ENCODE measurements around the gene MFNG.

MFNG gene

DNA sequence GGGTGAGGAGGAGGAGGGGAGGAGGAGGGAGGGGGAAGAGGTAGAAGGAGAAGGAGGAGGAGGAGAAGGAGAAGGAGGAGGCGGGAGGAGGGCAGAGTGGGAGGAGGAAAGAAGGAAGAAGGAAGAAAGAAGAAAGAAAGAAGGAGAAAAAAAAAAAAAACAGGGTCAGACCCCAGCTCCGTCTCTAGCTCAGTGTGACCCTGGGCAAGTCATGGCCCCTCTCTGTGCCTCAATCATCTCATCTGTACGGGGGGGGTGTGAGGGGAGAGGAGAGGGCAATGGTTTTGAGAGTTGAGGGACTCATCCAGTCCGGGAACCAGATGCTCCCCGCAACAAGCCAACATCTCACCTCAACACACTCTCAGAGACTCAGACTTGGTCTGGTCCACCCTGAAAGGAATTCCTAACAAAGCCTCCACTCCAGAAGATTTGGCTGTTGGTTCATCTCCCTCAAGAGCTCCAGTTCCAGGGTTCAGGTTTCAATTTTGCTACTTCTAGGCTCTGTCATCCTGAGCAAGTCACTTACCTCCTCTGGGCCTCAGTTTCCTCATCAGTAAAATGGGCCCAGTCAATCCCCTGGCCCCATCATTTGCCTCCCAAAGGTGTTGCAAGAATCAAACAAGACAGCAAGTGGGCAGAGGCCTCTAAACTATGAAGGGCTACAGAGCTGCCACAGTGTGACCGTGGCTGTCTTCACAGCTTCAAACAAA, 25.4 kb upstream of the MFNG start:
- no peak for DNase-seq

DNA sequence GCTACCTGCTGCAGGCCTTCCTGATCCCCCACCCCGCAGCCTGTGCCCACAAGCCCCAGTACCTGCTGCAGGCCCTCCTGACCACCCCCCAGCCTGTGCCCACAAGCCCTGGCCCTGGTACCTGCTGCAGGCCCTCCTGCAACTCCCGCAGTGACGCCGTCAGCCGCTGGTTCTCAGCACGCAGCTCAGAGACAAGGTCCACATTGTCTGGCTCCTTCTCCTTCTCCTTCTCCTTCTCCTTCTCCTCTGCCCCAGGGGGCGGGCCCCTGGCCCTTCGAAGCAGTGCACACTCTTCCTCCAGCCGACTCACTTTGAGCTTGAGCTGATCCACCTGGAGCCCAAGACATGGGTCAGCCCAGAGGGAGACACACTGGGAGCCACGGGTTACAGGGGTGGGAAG, 23.9 kb upstream of the MFNG start:
- DNase-seq: no peak

DNA sequence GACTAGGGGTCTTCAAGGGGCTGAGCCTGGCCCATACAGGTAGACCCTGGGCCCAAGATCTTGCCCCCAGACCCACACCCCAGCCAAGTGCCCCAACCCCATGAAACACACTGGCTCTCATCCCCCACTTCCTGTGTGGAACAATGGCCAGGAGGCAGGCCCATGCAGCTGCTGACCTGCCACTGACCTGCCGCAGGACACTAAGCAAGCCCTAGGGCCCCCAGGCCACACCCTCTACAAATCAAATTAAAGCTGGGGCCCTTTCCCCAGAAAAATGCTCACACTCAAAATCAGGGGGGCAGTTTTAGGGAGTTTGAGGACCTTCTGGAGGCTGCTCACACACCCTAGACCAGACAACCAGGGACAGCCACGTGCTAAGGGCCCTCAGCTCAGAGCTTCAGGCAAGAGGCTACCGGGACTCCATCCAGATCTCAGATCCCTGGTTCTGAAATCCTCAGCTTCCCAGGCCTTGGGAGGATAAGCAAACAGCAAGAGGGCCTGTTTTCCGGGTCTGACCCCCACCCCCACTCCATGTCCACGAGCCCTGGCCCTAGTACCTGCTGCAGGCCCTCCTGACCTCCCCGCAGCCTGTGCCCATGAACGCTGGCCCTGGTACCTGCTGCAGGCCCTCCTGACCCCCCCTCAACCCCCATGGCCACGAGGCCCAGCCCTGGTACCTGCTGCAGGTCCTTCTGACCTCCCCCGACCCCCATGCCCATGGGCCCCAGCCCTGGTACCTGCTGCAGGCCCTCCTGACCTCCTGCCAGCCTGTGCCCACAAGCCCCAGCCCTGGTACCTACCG, 23.1 kb upstream of the MFNG start:
- no peak for DNase-seq

DNA sequence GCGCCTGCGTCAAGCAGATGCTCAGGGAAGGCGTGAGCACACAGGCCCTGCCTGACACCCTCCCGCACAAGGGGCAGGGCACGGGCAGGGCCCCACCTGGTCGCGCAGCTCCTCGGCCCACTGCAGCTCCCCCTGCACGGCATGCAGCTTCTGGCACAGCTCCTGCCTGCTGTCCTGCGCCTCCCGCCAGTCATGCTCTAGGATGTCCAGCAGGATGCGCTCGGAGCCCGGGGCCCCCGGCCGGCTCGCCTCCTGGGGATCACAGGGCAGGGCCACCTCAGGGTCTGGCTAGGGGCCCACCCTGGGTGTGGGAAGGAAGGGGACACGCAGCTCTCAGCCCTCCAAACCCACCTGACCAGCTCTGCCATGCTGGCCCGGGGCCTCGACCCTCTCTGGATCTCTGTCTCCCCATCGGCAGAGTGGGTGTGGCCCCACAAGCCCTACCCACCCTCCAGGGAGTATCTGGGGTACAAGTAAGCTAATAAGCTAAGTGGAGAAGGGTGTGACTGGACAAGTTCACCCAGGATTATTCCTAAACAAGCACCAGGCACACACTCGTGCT, 22.3 kb upstream of the MFNG start:
- no peak for DNase-seq

DNA sequence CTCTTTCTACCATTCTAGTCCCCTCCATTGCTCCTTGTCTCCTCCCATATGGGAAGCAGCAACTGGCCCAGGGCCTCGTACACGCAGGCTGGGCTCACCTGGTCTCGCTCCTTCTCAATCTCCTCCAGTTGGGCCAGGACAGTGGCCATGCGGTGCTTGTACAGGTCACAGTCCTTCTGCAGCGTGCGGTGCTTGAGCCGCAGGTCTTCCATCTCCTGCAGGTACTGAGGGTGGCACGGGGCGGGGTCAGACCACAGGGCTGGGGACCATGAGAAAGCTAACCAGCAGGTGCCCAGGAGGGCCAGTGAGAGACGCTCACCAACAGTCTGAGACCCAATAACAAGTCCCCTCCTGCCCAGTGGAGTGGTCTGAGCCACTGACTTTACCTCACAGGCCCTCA, 21.5 kb upstream of the MFNG start:
- DNase-seq: no peak

DNA sequence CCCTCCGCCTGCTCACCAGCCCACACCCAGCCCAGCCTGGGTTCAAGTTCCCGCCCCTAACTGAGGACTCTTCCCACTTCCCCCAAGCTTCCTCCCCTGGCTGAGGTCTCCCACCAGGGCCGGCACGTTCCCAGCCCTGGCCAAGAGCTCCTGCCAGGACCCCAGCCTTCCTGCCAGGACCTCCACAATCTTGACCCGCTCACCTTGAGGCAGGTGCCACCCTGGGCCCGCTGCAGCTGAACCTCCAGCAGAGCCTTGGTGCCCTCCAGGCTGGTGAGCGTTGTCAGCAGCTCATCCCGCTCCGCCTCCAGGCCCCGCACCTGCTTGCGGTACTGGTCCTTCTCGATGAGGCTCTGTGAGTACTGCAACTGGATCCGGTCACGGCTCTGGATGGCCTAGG, 19.8 kb upstream of the MFNG start:
- no peak for DNase-seq

DNA sequence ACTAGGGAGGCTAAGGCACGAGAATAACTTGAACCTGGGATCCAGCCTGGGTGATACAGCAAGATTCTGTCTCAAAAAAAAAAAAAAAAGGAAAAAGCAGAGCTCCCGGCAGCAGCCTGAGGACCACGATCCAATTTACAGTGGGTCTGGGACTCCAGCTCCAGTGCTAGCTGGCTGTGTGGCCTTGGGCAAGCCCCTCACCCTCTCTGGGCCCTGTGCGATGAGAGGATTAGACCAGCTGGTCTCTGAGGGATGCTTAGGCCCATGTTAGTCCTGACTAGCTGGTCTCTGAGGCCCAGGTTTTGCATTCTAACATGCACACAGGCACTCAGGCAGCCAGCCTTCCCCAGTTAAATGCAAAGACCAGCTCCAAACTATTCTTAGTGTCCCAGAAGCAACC, 19.4 kb upstream of the MFNG start:
- no peak for DNase-seq

DNA sequence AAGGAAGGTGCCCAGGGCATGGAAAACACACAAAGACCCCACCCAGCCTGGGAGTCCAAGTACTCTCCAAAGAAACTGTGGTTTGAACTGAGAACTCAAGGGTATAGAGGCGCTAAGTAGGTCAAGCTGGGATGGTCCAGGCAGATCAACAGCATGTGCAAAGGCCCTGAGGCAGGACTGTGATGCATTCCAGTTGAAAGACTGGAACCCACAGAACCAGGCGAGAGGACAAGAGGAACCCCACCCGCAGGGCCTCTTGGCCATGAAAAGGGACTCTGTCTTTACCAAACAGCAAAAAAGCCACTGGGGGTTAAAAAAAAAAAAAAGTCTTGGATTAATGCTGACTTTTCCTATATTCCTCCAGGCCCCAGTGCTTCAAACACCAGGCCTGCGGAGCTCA, 18.8 kb upstream of the MFNG start:
- no peak for DNase-seq

DNA sequence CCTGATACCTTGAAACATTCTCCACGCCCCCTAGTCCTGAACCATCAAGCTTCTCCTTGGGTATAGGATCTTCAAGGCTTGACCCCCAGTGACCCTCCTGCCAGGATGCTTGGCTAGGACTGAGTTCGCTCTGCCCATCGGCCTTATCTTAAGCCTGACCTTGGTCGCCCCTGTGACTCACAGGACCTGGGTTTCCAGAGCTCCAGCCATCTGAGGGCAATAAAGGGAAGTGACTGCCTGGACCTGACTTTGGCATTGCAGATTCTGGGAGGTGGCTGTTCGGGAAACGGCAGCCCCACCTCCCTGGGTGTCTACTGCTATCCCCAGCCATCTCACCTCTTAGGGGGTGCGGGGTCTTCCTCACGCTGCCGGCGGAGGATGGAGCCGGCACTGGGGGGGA, 17.7 kb upstream of the MFNG start:
- no peak for DNase-seq

DNA sequence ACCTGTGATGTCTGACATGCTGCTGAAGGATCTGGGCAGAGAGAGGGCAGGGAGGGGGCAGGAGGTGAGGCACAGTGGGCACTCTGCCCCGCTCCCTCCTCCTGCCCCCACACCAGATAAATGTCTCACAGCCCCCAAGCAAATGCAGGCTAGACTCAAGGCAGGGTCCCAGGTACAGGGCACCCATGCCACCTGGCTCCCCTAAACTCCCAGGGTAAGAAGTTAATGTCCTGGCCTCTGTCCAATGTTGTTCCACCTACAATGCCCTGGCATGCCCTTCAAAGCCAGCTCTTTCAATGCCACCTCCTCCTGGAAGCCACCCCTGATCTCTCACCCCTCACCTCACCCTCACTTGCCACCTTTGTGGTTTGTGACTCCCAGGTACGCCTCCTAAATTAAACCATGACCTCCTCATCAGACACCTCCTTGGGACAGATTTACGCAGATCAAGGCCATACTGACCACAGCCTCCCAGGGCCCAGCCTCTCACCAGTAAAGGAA, 17.0 kb upstream of the MFNG start:
- DNase-seq: no peak

DNA sequence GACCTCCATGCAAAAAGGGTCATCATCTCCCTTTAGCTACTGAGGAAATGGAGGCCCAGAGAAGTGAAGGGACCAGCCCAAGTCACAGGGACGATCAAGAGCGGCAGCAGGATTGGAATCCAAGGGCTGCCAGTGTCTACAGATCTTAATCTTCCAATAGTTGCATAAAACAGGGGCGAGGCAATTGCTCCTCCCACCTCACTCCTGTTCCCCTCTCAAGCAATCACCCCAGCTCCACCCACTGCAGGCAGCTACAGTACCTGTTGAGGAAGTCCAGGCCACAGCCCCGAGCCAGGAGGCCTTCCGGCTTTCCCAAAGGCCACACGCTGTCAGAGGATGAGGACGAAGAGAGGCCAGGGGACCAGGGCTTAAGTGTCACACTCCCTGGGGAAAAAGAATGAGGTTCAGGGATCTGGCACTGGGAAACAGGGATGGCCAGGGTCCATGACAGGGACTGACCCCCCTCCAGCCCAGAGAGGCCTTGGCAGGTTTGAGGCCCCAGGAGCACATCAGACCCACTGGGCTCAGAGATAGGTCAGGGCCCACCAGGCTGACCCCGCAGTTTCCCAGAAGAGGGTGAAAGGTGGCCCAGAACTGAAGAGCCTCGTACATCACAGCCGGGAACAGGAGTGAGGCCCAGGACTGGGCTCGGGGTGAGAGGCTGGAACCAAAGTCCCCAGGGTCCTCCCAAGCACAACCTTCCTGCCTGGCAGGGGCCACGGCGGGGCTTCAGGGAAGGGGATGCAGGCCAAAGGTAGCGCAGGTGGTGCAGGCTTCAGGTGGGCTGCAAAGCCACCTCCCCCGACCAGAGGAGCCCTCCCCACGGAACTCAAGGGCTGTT, 16.4 kb upstream of the MFNG start:
- peak; percentile 31 for DNase-seq

DNA sequence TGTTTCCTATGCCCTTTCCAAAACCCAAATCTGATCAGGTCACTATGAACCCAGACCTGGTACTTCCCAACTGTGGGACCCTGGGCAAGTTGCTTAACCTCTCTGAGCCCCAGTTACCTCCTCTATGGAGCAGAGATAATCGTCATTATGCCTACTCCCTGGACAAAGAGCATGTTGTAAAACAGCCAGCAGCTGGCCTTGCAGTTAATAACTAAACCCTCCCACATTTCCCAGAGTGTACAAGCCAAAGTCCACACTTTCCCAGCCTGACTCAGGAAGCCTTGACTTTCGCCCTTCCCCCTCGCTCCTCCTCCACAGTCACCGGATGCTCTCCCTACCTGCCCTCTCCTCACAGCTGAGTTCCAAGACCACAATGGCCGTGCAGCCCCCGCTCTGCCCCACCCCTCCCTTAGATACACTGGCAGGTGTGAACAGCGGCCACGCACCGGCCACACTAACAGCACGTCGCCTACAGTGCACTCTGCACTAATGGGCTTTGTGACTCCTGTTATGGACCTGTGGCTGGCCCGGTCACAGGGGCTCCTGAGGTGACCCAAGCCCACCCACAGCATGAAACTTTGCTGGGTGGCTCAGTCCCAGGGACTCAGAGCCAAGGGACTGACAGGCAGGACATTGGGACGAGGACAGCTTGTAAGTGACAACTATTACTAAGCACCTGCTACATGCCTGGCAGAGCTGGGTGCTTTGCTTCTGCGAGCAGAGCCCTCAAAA, 15.6 kb upstream of the MFNG start:
- peak; percentile 94 for DNase-seq

DNA sequence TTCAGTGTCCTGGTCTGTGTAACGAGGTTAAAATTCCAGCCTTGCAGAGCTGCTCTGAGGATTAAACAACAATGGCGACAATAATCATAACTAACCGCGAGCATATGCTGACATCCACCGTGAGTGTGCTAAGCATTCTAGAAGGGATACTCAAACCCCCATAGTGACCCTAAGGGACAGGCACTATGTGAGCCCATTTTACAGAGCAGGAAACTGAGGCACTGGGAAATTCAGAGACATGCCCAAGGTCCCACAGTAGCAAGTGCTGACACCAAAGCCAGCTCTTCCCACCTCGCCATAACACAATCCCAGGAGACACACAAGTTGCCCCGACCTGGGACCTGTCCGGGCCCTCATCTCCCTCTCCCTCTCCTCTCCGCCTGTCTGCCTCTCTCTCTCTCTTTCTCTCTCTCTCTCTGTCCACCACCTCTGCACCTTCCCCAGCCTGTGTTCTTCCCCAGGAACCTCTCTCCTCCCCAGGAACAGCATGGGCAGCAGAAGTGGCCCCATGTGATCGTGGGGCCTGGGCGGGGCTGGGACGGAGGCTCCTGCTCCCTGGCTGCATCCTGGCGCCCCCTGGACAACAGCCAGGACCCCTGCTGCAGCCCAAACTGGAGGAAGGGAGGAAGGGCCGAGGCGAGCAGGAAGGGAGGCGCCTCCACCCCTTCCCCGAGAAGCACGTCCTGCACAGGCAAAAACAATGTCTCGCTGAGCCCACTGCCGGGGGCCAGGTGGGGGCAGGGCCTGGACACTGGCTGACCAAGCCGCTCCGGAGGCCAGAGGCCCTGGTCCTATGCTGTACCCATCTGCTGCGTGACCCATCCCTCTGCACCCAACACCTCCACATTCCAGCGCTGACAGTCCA, 14.8 kb upstream of the MFNG start:
- DNase-seq: peak; percentile 81

DNA sequence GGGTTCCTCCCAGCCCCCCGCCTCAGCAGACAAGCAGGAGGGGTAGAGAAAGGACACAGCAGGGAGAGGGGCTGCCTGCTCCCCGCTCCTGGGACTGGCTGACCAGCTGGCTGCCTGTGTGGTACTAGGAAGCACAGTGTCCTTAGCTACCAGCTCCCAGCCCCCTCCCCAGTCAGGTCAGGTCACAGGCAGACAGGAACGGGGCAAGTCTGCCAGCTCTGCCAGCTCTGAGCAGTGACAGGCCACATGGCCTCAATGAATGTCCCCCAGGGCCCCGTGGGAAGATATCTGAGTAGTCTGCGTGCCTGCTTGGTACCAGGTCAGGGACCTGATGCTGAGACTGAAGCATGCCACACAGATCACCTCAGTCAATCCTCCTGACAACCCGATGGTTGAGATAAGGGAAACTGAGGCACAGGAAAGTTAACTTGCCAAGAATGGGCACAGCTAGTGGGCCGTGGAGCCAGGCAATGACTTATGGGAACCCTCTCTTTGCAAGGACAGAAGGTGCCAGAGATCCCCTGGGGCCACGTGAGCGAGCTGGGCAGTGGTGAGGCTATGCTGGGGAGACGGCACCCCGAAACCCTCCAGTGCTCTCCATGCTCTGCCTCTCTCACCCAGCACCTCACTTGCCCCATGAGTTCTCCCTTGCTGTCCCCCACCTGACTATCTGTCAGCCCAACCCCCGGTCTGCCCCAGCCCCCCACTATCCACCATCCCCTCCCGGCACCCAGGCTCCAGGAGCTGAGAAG, 13.8 kb upstream of the MFNG start:
- DNase-seq: no peak

DNA sequence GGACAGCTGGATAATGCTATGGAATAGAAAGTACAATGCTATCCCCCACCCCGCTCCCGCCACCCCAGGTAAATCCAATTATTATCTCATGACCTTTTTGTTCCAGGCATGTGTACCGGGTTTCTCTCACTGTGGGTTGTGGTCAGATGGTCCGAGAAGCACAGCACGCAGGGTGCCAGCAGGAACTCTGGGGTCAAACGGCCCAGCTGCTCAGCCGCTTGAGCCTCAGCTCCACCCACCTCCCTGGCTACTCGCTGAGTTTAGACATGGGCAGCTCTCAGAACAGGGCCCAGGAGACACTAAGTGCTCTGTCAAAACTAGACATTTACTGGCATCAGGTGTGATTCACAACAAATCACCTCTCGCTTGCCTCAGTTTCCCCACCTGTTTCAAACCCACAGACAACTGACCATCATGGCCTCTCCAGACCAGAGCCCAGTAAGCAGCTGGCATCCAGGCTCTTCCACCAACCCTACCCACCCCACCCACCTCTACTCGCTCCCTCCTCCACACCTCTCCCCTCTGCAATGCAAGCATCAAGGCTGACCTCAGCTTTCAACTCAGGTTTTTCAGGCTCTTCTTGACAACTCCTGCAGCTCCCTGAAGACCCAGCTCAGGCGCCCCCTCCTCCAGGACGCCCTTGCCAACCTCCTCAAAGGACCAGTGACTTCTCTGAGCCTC, 13.0 kb upstream of the MFNG start:
- no peak for DNase-seq

DNA sequence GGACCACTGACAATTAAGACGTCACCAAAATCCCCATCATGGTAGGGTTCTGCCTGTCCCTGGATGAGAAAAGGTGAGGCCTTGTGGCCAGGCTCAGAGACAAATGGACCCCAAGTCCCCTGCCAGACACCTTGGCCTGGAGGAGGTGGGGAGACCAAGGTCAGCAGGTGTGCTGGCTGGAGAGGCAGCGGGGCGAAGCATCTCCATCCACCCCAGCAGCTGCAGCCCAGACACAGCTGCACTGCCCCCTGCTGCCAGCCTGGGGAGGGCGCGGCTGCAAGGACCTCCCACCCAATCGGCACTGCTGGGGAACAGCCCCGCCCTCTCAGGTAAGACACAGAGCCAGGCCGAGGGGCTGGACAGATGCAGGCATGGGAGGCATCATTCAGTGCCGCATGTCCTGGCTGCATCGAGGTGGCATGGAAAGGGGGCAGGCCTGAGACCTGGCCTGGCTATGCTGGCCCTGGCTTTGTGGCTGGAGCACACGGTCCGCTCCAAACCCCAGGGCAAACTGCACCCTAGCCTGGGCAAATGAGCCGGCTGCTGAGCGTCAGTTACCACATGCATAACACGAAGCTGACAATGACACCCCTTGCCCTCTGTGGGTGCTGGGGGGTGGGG, 12.2 kb upstream of the MFNG start:
- DNase-seq: peak; percentile 85

DNA sequence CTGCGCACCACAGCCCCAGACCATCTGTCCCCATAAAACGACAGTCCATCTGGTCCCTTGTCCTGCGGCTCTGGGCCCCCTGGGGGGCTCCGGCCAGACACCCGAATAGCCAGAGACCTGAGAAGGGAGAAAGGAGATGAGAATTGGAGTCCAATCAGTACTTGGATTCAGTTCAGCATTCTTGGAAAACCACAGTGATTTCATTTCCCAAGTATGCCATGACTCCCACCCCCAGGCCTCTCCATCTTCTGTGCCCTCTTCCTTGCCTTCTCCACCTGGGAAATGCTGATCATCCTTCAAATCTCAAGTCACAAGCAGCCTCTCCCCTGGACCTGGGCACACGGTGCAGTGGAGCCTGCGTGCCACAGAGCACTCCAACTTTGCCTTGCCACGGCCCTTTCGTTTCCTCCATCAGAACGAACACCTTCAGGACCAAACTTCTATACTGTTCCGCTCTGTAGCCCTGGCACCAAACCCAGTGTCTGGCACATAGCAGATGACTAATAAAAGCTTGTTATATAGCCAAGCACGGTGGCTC, 10.9 kb upstream of the MFNG start:
- DNase-seq: no peak

DNA sequence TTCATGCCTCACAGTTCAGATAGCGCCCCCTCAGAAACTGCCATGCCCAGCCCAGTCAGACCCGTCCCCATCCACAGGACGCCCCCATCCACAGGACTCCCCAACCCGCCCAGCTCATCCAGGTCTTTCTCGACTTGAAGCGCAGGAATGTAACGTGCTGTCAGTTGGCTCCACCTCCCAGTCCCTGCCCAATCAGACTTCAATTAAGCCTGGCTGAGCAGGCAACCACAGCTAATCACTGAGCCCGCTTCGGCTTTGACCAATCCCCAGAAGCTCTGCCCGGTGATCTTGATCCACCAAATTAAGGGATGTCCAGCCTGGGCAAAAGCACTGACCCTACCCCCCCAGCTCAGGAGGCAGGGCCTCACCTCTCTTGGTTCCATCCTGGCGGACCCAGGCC, 10.5 kb upstream of the MFNG start:
- no peak for DNase-seq

DNA sequence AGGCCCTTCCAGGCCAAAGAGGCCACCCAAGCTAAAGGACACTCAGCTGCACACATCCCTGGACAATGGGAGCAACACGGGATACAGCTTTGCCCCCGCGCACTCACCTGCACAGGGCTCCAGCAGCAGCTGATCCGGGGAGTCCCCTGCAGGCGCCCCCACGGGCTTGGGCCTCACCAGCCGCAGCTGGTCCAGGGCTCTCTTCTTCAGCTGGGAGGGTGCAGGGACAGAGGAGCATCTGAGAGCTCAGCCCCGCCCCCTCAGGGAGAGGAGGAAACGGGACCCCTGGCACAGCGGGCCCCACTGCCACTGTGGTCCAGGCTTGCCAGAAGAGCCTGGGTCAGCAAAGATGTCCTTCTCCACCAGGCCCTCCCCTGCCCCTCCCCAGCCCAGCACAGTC, 7.8 kb upstream of the MFNG start:
- no peak for DNase-seq

Data from NCI-H69 (cell line).